Measurements from ENCODE around the gene GATAD2B.

DNA sequence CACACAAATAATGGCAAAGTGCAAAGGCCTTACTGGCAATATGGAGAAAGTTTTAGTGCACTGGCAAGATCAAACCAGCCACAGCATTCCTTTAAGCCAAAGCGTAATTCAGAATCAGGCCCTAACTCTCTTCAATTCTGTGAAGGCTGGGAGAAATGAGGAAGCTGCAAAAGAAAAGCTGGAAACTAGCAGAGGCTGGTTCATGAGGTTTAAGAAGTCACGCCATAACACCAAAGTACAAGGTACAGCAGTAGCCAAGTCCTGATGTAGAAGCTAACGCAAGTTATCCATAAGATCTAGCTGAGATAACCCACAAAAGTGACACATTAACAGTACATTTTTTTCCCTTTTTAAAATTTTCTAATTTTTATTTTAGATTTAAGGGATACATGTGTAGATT is 90.5 kb downstream of the GATAD2B start:
- TF ChIP-seq FOS (IDR thresholded peaks at IDR 0.05; ENCODE audit: borderline replicate concordance, insufficient read depth, low read length) (no peak), POLR2AphosphoS5 (IDR thresholded peaks at IDR 0.05; ENCODE audit: insufficient read depth, low read depth, low read length) (no peak), JUN (IDR thresholded peaks at IDR 0.05; ENCODE audit: borderline replicate concordance, insufficient read depth, insufficient read length, low read depth) (no peak), MYC (IDR thresholded peaks at IDR 0.05; ENCODE audit: low read depth, low read length) (no peak)
- TF ChIP-seq, protein P1, sequence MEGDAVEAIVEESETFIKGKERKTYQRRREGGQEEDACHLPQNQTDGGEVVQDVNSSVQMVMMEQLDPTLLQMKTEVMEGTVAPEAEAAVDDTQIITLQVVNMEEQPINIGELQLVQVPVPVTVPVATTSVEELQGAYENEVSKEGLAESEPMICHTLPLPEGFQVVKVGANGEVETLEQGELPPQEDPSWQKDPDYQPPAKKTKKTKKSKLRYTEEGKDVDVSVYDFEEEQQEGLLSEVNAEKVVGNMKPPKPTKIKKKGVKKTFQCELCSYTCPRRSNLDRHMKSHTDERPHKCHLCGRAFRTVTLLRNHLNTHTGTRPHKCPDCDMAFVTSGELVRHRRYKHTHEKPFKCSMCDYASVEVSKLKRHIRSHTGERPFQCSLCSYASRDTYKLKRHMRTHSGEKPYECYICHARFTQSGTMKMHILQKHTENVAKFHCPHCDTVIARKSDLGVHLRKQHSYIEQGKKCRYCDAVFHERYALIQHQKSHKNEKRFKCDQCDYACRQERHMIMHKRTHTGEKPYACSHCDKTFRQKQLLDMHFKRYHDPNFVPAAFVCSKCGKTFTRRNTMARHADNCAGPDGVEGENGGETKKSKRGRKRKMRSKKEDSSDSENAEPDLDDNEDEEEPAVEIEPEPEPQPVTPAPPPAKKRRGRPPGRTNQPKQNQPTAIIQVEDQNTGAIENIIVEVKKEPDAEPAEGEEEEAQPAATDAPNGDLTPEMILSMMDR (IDR thresholded peaks at IDR 0.05; ENCODE audit: extremely low read depth in 1 of 2, insufficient read depth in 1 of 2, low read depth in 1 of 2, low read length in 2 of 2), result no peak
- TF ChIP-seq, protein P2, sequence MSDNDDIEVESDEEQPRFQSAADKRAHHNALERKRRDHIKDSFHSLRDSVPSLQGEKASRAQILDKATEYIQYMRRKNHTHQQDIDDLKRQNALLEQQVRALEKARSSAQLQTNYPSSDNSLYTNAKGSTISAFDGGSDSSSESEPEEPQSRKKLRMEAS (IDR thresholded peaks at IDR 0.05; ENCODE audit: insufficient read depth, insufficient read length), result no peak

Measured in endothelial cell of umbilical vein (primary cell).